ENCODE data around the gene GDPD5.

The GDPD5 gene

GRCh38 chr11:75394085-75394840, 131.5 kb downstream of the GDPD5 start:
- DNase-seq (ENCODE audit: low read depth): no peak
- no peak overlapping the region for H3K4me3 ChIP-seq (ENCODE audit: control insufficient read depth, low read depth, low read length)
- TF ChIP-seq CTCF (IDR thresholded peaks at IDR 0.05; ENCODE audit: control insufficient read depth, insufficient read depth, low read depth, low read length, missing control alignments): no peak

- H3K4me3 ChIP-seq (ENCODE audit: control insufficient read depth, low read depth, low read length): no peak overlapping the region
- no peak for TF ChIP-seq CTCF (IDR thresholded peaks at IDR 0.05; ENCODE audit: control insufficient read depth, insufficient read depth, low read depth, low read length, missing control alignments)
- DNase-seq (ENCODE audit: low read depth): no peak
Measured at GRCh38 chr11:75389925-75390324, 135.8 kb downstream of the GDPD5 start.

GRCh38 chr11:75389276-75389605, 136.5 kb downstream of the GDPD5 start:
- TF ChIP-seq CTCF (IDR thresholded peaks at IDR 0.05; ENCODE audit: control insufficient read depth, insufficient read depth, low read depth, low read length, missing control alignments): no peak
- no peak overlapping the region for H3K4me3 ChIP-seq (ENCODE audit: control insufficient read depth, low read depth, low read length)
- DNase-seq (ENCODE audit: low read depth): no peak

GRCh38 chr11:75388386-75389275, 137.1 kb downstream of the GDPD5 start:
- peak; percentile 73 for TF ChIP-seq CTCF (IDR thresholded peaks at IDR 0.05; ENCODE audit: control insufficient read depth, insufficient read depth, low read depth, low read length, missing control alignments)
- H3K4me3 ChIP-seq (ENCODE audit: control insufficient read depth, low read depth, low read length): no peak overlapping the region
- DNase-seq (ENCODE audit: low read depth): peak; percentile 20

GRCh38 chr11:75387736-75388294, 137.9 kb downstream of the GDPD5 start:
- no peak for TF ChIP-seq CTCF (IDR thresholded peaks at IDR 0.05; ENCODE audit: control insufficient read depth, insufficient read depth, low read depth, low read length, missing control alignments)
- H3K4me3 ChIP-seq (ENCODE audit: control insufficient read depth, low read depth, low read length): no peak overlapping the region
- DNase-seq (ENCODE audit: low read depth): no peak

GRCh38 chr11:75386942-75387630, 138.7 kb downstream of the GDPD5 start:
- DNase-seq (ENCODE audit: low read depth): no peak
- TF ChIP-seq CTCF (IDR thresholded peaks at IDR 0.05; ENCODE audit: control insufficient read depth, insufficient read depth, low read depth, low read length, missing control alignments): no peak
- no peak overlapping the region for H3K4me3 ChIP-seq (ENCODE audit: control insufficient read depth, low read depth, low read length)

All from AG09309 (cell line).